ENCODE data around the gene SRRM3.
"Not testable (repeated sequence)": the region's sequence is repeated elsewhere in the genome, so short reads cannot be mapped to it uniquely, and the experiment has no call there.

The SRRM3 gene

DNA sequence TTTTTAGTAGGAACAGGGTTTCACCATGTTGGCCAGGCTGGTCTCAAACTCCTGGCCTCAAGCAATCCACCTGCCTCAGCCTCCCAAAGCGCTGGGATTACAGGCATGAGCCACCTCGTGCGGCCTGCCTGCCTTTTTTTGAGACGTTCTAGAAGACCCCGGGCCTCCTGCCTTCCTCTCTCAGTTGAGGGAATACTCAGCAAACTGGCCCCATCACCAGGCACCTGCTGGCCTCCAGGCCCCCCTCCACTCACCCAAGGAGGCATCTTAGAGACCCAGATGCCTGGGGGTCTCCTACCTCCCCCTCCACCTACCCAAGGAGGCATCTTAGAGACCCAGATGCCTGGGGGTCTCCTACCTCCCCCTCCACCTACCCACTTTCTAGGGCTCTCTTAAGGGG, 91.2 kb downstream of the SRRM3 start:
- DNase-seq = not testable (repeated sequence)

DNA sequence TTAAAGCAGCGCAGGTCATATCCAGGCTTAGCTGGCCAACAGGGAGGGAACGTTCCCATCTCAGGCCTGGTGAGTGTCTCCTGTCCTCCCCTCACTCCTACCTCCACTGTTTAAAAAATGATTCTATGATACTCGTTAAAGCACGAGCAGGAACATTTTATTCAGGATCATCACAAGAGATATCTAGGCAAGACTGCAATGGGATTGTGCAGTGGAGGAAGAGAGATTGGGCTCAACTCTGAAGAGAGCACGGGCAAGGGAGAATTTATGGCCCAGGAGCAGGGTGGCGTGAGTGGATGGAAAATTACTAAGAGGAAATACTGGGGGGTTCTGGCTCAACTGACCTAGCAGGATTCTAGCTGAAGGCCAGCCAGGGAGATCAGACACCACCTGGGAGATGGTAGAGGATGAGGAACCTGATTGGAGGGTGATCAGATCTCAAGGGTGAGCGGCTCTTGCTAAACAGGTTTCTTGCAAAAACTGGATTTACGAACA, 91.8 kb downstream of the SRRM3 start:
- DNase-seq = no peak

DNA sequence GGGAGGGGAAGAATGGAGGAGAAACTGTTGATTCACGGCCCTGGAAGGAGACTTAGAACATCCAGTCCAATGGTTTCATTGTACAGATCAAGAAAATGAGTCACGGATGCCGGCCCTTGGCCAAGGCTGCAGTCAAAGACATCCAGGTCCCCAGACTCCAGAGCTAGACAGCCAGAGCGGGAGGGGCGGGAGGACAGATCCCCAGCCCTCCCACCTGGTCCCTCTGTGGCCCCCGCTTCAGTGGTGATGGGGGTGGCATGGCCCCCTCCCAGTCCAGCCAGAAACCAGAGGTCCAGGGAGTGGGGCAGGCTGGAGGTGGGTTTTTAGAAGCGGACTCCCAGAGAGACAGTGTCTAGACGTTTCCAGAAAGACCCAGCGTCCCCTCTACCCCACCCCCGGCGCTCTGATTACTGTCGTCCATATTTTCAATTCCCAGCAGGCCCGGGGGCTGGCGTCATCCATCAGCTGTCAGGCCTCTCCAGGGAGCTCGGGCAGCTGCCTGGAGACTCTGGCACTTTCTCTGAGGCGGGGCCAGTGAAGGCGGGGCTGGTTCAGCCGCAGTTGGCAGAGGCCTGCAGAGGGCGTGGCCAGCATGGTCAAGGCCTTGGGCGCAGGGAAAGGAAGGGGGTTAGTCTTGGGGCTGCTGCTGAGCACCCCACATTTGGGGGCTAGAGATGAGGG, 92.8 kb downstream of the SRRM3 start:
- peak; percentile 89 for DNase-seq

DNA sequence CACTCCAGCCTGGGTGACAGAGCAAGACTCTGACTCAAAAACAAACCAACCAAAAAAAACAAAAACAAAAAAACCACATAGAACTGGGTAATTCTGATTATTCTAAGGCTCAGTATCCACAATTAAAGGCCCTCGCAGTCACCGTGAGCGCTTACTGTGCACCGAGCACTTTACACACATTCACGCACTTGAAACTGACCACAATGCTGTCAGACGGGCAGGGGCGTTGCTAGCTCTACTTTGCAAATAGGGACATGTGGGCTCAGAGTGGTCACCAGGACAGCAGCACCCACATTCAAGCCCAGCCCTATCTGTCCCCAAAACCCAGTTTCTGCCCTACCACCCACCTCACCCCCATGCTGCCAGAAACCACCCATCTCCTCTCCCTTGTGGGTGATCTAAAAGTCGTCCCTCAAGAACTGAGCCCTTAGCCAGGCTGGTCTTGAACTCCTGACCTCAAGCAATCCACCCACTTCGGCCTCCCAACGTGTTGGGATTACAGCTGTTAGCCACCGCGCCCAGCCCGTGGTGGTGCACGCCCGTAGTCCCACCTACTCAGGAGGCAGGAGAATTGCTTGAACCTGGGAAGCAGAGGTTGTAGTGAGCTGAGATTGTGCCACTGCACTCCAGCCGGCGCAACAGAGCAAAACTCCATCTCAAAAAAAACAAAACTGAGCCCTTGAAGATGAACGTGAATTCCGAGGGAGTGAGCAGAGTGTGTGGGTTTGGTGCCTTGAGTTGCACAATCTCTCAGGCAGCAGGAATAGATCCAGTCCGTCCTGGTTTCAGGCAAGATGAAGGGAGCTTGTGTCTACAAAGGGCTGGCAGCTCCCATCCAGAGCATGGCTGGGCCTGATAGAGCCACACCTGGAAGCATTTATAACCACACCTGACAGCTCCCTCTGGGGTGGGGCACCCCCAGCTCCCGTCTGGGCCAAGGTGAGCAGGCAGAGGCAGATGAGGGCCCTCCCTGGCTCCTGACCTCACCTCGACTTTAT, 95.3 kb downstream of the SRRM3 start:
- no peak for DNase-seq

DNA sequence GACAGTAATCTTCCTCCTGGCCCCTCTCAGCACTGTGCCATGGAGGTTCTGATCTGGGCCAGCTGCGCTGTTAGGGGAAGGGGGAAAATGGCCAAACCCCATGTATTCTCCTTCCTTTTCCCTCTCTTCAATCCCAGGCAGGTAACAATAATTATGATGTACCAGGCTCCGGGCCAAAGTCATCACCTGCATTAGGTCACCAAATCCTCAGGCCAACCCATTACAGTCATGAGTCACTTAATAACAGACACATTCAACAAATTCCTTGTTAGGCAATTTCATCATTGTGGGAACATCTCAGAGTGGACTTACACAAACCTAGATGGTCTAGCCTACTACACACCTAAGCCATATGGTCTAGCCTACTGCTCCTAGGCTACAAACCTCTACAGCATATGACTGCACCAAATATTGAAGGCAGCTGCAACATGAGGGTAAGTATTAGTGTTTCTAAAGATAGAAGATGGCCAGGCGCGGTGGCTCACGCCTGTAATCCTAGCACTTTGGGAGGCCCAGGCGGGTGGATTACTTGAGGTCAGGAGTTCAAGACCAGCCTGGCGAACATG, 98.6 kb downstream of the SRRM3 start:
- no peak for DNase-seq

DNA sequence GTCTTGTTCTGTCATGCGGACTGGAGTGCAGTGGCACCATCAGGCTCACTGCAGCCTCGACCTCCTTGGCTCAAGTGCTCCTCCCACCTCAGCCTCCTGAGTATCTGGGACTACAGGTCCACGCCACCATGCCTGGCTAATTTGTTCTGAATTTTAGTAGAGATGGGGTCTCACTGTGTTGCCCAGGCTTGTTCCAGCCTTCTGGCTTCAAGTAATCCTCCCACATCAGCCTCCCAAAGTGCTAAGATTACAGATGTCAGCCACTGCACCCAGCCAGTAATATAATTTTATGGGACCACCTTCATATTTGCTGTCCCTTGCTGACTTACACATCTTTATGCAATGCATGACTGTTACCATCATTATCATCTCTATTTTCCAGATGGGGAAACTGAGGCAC, 99.3 kb downstream of the SRRM3 start:
- no peak for DNase-seq

DNA sequence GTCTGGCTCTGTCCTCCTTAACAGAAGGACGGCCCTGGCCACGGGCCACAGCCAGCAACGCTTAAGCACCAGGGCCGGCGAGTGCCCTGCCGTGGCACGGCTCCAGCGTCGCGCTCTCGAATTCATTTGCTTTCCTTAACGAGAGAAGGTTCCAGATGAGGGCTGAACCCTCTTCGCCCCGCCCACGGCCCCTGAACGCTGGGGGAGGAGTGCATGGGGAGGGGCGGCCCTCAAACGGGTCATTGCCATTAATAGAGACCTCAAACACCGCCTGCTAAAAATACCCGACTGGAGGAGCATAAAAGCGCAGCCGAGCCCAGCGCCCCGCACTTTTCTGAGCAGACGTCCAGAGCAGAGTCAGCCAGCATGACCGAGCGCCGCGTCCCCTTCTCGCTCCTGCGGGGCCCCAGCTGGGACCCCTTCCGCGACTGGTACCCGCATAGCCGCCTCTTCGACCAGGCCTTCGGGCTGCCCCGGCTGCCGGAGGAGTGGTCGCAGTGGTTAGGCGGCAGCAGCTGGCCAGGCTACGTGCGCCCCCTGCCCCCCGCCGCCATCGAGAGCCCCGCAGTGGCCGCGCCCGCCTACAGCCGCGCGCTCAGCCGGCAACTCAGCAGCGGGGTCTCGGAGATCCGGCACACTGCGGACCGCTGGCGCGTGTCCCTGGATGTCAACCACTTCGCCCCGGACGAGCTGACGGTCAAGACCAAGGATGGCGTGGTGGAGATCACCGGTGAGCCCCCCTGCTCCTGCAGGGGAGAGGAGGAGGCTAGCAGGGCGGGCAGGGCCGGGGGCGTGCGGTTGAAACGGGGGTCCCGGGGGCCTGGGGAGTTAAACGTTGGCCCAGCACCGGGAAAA, 100.9 kb downstream of the SRRM3 start, which contains the start of gene HSPB1:
TSS of gene HSPB1 (plus strand) at position 327 of the 855 bp plus-strand sequence. CDS start at position 367, 40 bp downstream.
- DNase-seq = peak; percentile 91

DNA sequence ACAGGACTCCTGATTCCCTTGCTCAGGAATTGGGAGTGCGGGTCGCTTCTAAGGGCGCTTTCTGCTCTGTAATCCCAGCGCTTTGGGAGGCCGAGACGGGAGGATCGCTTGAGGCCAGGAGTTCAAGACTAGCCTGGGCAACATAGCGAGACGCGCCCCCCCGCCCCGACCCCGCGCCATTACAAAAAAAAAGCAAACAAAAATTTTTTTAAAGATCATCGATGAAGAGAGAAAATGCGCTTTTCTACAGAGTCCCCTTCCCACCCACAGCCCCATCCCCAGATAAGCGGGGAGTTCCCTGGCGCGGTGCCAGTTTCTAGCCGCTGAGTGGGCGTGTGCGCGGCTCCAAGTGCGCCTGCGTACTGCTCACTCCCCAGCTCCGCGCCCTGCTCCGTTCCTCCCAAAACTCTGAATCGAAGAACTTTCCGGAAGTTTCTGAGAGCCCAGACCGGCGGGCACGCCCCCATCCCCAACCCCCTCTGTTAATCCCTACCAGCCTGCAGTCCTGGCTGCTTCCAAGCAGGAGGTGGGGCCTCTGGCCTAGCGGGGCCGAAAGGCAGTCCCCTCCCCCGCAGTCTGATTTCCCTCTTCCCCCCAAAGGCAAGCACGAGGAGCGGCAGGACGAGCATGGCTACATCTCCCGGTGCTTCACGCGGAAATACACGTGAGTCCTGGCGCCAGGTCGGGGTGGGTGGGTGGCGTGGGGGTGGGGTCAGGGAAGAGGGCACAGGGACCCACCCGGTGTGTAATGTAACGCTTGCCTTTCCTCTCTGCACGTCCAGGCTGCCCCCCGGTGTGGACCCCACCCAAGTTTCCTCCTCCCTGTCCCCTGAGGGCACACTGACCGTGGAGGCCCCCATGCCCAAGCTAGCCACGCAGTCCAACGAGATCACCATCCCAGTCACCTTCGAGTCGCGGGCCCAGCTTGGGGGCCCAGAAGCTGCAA, 101.8 kb downstream of the SRRM3 start:
- peak; percentile 95 for DNase-seq

DNA sequence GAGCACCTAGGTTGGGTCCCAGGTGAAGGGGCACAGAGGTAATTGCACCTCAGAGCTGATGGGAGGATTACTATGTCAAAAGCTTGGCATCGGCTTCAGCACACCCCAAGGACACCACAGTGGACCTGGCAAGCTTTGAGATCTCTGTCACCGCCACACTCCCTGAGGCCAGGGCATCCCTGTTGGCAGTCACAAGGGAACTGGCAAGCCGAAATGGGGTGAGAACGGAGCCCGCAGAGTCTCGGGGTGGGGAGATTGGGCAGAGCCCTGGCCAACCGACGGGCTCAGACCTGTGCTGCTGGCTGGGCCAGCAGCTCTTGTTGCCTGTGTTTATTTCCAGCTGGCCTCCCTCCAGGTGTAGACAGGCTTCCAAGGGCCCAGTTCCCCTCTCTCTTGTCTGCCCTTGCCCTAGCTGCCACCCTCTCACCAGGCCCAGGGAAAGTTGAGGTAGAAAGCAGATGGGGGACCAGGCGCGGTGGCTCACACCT, 103.2 kb downstream of the SRRM3 start:
- DNase-seq = no peak

DNA sequence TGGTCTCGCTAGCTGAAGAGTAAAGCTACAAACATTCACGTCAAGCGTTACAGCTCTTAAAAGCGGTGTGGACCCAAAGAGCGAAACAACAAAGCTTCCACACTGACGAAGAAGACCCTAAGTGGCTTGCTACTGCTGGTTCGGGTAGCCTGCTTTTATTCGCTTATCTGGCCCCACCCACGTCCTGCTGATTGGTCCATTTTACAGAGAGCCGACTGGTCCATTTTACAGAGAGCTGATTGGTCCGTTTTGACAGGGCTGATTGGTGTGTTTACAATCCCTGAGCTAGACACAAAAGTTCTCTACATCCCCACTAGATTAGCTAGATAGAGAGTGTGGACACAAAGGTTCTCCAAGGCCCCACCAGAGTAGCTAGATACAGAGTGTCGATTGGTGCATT, 107.2 kb downstream of the SRRM3 start:
- not testable (repeated sequence) for DNase-seq

DNA sequence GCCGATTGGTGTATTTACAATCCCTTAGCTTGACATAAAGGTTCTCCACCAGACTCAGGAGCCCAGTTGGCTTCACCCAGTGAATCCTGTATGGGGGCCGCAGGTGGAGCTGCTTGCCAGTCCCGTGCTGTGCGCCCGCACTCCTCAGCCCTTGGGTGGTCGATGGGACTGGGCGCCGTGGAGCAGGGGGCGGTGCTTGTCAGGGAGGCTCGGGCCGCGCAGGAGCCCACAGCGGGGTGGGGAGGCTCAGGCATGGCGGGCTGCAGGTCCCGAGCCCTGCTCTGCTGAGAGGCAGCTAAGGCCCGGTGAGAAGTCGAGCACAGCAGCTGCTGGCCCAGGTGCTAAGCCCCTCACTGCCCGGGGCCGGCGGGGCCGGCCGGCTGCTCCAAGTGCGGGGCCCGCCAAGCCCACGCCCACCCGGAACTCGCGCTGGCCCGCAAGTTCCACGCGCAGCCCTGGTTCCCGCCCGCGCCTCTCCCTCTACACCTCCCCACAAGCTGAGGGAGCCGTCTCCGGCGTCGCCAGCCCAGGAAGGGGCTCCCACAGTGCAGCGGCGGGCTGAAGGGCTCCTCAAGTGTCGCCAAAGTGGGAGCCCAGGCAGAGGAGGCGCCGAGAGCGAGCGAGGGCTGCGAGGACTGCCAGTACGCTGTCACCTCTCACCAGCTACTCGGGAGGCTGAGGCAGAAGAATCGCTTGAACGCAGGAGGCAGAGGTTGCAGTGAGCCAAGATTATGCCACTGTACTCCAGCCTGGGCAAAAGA, 107.8 kb downstream of the SRRM3 start:
- DNase-seq = not testable (repeated sequence)

DNA sequence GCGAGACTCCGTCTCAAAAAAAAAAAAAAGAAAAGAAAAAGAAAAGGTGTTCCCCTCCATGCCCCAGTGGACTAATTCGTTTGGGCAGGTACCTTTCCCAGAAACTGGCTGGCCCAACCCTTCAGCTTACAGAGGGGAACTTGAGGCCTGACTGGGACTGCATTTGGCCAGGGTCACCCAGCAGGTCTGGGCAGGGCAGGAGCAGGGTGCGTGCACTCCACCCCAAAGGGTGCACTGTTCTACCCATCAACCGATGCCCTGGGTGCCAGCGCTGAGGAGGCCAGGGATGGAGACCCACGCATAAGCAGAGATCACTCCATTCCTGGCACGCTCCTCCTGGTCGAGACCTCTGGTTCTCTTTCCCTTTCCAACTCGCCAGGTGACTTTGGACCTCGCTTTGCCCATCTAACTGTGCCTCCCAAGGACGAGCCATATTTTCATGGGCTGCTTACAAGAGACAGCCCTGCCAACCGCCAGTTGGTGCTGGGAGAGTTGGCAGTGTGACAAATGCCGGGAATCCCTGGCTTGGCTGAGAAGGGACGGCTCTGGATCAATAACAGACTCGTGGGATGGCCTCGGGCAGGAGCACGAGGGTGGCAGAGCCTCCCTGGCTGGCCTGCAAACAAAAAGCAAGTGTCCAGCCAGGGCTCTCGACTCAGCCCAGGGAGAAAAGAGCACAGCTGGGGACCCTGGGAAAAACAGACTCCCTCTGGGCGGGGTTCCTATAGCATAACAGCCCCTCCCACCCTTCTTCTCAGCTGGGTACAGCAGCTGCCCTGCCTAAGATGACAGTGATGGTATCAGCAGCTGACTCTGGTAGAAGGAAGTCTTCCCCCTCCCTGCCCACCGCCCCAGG, 108.6 kb downstream of the SRRM3 start:
- peak; percentile 81 for DNase-seq

DNA sequence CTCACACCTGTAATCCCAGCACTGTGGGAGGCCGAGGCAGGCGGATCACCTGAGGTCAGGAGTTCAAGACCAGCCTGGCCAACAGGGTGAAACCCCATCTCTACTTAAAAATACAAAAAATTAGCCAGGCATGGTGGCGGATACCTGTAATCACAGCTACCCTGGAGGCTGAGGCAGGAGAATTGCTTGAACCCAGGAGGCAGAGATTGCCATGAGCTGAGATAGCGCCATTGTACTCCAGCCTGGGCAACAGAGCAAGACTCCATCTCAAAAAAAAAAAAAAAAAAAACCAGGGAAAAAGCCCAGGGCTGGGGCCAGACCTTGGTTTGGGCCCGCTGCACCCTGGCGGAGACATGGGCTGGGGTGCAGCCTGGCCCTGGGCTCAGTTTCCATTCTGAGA, 110.1 kb downstream of the SRRM3 start:
- DNase-seq = not testable (repeated sequence)

DNA sequence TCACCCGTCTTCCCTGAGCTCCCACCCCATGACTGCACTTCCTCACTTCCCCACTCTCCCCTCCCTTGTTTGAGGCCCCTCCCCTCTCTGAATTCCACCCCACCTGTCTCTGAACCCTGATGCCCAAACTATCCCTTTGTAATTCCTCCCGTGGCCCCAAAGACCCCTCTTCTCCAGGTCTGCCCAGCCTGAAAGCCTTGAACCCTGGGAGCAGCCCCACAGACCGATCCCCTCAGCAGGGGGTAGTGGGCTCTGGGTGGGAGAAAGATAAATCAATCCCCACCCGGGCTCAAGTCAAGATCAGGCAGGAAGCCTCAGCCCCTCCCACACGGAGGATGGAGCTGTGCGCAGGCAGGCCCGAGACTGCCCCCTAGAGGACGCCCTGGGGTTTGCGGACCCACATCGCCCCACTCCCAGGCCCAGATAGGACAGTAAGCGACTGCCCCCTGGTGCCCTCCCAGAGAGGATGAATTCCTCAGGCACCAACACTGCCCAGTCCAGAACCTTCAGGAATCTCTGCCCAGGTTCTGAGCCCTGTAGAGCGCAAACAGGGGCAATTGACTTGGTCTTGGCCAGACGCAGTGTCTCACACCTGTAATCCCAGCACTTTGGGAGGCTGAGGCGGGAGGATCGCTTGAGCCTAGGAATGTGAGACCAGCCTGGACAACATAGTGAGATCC, 112.5 kb downstream of the SRRM3 start:
- DNase-seq = peak; percentile 97

DNA sequence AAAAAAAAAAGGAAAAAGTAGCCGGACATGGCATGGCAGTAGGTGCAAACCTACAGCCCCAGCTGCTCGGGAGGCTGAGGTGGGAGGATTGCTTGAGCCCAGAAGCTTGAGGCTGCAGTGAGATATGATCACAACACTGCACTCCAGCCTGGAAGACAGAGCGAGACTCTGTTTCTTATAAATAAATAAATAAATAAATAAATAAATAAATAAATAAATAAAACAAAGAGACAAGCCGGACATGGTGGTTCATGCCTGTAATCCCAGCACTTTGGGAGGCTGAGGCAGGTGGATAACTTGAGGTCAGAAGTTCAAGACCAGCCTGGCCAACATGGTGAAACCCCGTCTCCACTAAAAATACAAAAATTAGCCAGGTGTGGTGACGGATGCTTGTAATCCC, 113.0 kb downstream of the SRRM3 start:
- DNase-seq = not testable (repeated sequence)

DNA sequence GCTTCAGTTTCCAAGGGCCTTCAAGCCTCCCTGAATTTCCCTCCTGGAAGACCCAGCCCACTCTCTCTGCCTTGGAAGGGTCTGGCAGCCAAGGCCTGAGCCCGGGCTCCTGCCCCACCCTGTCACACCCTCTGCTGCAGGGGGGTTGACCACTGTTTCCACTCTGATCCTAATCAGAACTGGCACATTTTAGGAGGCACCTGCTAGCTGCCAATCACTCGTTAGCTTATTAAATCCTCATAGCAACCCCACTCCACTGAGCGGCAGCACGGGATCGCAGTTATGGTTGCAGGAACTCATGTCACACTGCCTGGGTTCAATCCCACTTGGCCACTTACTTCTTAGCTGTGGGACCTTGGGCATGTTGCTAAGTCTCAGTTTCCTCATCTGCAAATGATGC, 113.7 kb downstream of the SRRM3 start:
- DNase-seq = peak; percentile 92

DNA sequence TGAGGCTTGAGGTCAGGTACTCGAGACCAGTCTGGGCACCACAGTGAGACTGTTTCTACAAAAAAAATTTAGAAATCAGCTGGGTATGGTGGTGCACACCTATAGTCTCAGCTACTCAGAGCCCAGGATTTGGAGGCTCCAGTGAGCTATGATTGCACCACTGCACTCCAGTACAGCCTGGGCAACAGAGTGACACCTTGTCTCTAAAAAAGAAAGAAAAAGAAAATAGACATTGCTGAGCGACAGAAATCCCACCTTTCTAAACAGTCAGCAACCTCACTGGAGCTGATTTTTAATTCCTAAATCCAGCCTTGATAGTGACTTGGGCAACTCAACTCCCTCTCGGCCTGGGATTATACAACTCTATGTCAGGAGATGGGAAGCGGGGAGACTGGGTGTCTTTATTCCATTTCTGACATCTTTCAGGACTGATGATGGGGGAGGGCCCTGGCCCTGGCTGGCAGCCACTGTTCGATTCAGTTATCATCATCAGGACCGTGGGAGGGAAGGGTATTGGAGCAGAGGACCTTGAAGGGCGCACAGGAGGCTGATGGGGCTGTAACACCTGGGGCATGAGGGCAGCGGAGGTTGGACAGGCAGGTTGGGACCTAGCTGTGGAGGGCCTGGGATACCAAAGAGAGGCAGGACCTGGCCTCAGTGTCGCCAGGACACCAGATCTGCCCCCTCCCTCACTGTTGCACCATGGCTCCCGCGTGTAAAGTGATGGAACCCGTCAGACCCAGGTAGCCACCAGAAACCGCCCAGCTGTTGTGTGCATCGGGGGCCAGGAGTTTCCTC, 115.5 kb downstream of the SRRM3 start:
- no peak for DNase-seq

Data from hematopoietic multipotent progenitor cell treated with erythropoietin and hydrocortisone succinate and interleukin-3 and kit ligand, for 6 days (in vitro differentiated cells).